Peyer's patch (tissue), 4 donors: ENCODE measurements around the gene SEC11A.
"Not testable (repeated sequence)": the region's sequence is repeated elsewhere in the genome, so short reads cannot be mapped to it uniquely, and the experiment has no call there.

Experiments
- CTCF ChIP-seq, 6 experiments: fragments of 450-650 bp in 4 of 6; fragments of 200-600 bp in 2 of 6; sonication (generic) in 1 of 6; IDR thresholded peaks; one replicate each; pipeline ENCODE4 v1.5.1; 2017 to 2019; ENCODE audit warnings: antibody characterized with exemption in 6 of 6, mild to moderate bottlenecking in 3 of 6, moderate library complexity in 1 of 6
- POLR2A ChIP-seq, 2 donors: fragments of 450-650 bp; IDR thresholded peaks; one replicate each; pipeline ENCODE4 v1.5.1; 2017; ENCODE audit warnings: antibody characterized with exemption in 2 of 2, mild to moderate bottlenecking in 2 of 2, moderate library complexity in 2 of 2

GRCh38 chr15:84735480-84736061 is 19.6 kb upstream of the SEC11A start:
- TF ChIP-seq CTCF, POLR2A (IDR thresholded peaks at IDR 0.05): not testable (repeated sequence)
